Activated naive CD4-positive, alpha-beta T cell treated with anti-CD3 and anti-CD28 coated beads, Interleukin-2, amount 10 ng/mL, durations not matched to agents 7 days and 5 days (primary cell): ENCODE data around the gene ANKLE1.

ENCODE experiments used
- CTCF ChIA-PET: fragments of 350-600 bp; sonication (Branson Sonifier 250); formaldehyde crosslinking; loops from one replicate; lab custom pipeline; 2021; ENCODE audit warnings: antibody characterized with exemption; lab: Charles Lee
- DNase-seq: peaks from one replicate; pipeline ENCODE4 v3.0.0-alpha.2; 2020
- H3K27ac Mint-ChIP-seq: one replicate; pipeline ENCODE4 v1.8.0; 2021; ENCODE audit warnings: mild to moderate bottlenecking, moderate library complexity, mixed read lengths
- H3K27me3 Mint-ChIP-seq: one replicate; pipeline ENCODE4 v1.8.0; 2021; ENCODE audit warnings: mild to moderate bottlenecking, mixed read lengths
- H3K36me3 Mint-ChIP-seq: one replicate; pipeline ENCODE4 v1.8.0; 2021; ENCODE audit warnings: mixed read lengths
- H3K4me1 Mint-ChIP-seq: one replicate; pipeline ENCODE4 v1.8.0; 2021; ENCODE audit warnings: mixed read lengths
- H3K4me3 Mint-ChIP-seq: one replicate; pipeline ENCODE4 v1.8.0; 2021; ENCODE audit warnings: mild to moderate bottlenecking, moderate library complexity, mixed read lengths
- H3K9me3 Mint-ChIP-seq: one replicate; pipeline ENCODE4 v1.8.0; 2021; ENCODE audit warnings: mixed read lengths

Gene ANKLE1

GRCh38 chr19:17311455-17312188, 29.9 kb downstream of the ANKLE1 start:
- Mint-ChIP-seq H3K4me1 (peaks cover 46% of the 10 kb centered on the region), H3K27ac (peak overlapping the region; percentile 65), H3K9me3 (no peaks in the 10 kb centered on the region), H3K36me3 (peaks cover 26% of the 10 kb centered on the region), H3K4me3 (peak overlapping the region; percentile 26), H3K27me3 (no peaks in the 10 kb centered on the region)
- CTCF ChIA-PET: no interaction called here
- no peak for DNase-seq

DNA sequence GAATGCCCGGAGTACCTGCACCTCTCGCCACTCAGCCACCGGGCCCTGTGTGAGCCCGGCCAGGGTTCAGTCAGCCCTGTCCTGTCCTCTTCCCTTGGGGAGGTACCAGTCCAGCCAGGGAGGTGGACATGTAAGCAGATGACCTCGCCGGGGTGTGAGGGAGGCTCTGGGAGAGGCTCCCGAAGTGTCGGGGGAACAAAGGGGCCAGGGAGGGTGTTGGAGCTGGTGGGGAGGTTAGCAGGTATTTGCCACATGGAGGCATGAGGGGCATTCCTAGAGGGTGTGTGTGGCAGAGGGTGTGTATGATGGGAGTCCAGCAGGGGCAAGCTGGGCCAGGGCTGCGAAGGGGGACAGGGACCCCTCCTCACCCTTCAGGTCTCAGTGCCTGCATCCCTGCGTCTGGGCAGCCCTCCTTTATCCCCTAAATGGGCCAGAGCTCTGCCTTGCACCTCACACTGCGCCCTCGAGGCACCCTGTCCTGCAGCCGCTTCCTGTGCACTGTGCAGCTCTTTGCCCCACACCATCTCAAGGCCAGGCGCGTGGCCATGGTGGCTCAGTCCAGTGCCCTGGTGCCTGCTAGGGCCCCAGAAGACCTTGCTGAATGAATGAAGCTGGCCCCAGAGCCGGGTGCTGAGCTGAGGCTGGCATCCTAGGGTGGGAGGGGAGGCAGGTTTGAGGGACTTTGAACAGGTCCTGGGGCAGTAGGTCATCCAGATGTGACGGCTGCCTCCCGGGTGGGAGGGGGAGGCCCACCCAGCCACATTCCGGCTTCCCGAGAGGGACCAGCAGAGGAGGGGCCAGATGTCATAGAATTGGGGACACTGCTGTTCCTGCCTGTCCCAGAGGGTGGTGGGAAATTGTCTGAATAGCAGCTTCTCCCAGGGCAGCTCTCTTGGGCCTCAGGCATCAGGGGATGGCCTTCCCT, 30.8 kb downstream of the ANKLE1 start:
- Mint-ChIP-seq H3K27me3 (no peaks in the 10 kb centered on the region), H3K36me3 (peaks cover 26% of the 10 kb centered on the region), H3K27ac (no peak overlapping the region), H3K4me1 (peaks cover 39% of the 10 kb centered on the region), H3K4me3 (no peak overlapping the region), H3K9me3 (no peaks in the 10 kb centered on the region)
- DNase-seq: no peak
- CTCF ChIA-PET: no interaction called here

DNA sequence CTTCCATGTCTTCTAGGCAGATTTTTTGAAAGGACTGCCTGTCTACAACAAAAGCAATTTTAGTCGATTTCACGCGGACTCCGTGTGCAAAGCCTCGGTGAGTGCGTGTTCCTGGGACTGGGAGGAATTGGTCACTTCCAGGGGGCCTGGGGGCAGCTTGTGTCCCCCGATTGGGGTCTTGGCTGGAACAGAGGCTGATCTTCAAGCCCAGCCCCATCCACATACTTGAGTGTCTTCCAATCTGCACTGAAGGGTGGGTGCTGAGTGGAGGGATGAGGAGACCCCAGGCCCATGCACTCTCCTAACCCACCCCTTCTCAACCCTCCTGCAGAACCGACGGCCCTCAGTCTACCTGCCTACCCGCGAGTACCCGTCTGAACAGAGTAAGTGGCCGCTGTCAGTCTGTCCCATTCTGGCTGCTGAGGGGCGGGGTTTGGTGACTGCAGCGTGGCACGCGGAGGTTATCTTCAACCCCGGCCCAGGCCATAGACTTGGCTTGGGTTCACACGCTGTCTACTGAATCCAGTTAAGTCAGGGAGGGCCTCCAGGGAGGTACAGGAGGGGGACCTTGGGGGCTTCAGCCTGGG, 32.4 kb downstream of the ANKLE1 start:
- CTCF ChIA-PET: no interaction called here
- Mint-ChIP-seq H3K27ac (no peak overlapping the region), H3K4me1 (peaks cover 30% of the 10 kb centered on the region), H3K9me3 (no peaks in the 10 kb centered on the region), H3K4me3 (no peak overlapping the region), H3K36me3 (peaks cover 24% of the 10 kb centered on the region), H3K27me3 (no peaks in the 10 kb centered on the region)
- no peak for DNase-seq

DNA sequence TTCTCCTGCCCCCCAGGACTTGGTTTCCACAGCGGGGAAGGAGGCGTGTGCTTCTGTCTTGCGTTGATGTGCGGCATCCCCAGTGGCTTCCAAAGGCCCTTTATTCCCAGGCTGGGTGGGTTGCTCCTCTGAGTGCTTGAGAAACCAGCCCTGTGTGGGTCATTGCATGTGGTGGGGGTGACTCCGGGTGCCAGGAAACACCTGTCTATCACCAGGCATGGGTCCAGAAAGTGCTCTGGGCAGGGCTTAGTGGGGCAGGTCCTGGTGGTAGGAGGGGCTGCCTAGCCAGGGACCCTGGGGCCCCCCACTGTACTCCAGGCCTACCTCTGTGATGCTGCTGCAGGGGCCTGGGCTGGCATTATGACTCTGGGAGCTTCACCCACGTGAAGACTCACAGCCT, 37.3 kb downstream of the ANKLE1 start:
- no peaks in the 10 kb centered on the region for H3K27me3 Mint-ChIP-seq
- no peak for DNase-seq
- no peak overlapping the region for H3K27ac Mint-ChIP-seq
- peaks cover 33% of the 10 kb centered on the region for H3K36me3 Mint-ChIP-seq
- no peak overlapping the region for H3K4me3 Mint-ChIP-seq
- peaks cover 6% of the 10 kb centered on the region for H3K4me1 Mint-ChIP-seq
- no peaks in the 10 kb centered on the region for H3K9me3 Mint-ChIP-seq
- CTCF ChIA-PET: interaction anchor here (1.2 kb wide), 1 partner anchor 67 kb away, joined by 3 read pairs; no protein-coding TSS in a partner anchor

DNA sequence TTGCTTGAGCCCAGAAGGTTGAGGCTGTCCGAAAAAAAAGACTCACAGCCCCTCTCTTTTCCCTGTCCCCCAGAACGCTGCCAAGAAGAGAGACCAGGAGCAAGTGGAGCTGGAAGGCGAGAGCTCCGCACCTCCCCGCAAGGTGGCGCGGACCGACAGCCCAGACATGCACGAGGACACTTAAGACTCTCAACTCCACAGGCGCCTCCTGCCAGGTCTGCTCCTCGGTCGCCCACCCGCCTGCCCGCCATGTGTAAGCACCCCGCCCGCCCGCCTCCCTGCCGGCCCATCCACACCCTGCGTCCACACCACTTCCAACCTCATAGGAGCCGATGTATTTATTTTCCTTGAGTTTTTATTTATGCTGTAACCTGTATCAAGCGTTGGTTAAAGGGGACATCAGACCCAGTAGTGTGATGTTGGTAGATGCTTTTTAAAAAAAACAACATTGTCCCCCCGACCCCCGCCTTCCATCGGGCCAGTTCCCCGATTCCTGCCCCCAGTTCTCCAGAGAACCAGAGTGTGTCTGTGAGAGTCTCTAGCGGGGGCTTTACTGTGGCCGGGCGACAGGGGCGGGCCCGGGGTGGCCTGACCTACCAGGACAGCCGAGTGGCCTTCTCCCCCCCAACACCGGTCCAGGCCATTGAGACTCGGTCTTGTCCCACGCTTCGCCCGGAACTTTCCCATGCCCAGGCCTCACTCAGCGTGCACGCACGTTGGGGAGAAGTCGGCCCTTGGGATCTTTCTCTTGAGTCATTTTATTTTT, 38.0 kb downstream of the ANKLE1 start:
- H3K27me3 Mint-ChIP-seq: no peaks in the 10 kb centered on the region
- CTCF ChIA-PET: interaction anchor here (1.2 kb wide), 1 partner anchor 66 kb away, joined by 3 read pairs; no protein-coding TSS in a partner anchor
- no peak overlapping the region for H3K4me3 Mint-ChIP-seq
- peaks cover 6% of the 10 kb centered on the region for H3K4me1 Mint-ChIP-seq
- H3K9me3 Mint-ChIP-seq: no peaks in the 10 kb centered on the region
- no peak for DNase-seq
- H3K27ac Mint-ChIP-seq: no peak overlapping the region
- peaks cover 29% of the 10 kb centered on the region for H3K36me3 Mint-ChIP-seq

- DNase-seq: no peak
- CTCF ChIA-PET: no interaction called here
- Mint-ChIP-seq H3K27me3 (no peaks in the 10 kb centered on the region), H3K4me3 (no peak overlapping the region), H3K27ac (no peak overlapping the region), H3K9me3 (no peaks in the 10 kb centered on the region), H3K36me3 (peaks cover 27% of the 10 kb centered on the region), H3K4me1 (peaks cover 6% of the 10 kb centered on the region)
Measured at GRCh38 chr19:17320435-17320834, 38.7 kb downstream of the ANKLE1 start.

DNA sequence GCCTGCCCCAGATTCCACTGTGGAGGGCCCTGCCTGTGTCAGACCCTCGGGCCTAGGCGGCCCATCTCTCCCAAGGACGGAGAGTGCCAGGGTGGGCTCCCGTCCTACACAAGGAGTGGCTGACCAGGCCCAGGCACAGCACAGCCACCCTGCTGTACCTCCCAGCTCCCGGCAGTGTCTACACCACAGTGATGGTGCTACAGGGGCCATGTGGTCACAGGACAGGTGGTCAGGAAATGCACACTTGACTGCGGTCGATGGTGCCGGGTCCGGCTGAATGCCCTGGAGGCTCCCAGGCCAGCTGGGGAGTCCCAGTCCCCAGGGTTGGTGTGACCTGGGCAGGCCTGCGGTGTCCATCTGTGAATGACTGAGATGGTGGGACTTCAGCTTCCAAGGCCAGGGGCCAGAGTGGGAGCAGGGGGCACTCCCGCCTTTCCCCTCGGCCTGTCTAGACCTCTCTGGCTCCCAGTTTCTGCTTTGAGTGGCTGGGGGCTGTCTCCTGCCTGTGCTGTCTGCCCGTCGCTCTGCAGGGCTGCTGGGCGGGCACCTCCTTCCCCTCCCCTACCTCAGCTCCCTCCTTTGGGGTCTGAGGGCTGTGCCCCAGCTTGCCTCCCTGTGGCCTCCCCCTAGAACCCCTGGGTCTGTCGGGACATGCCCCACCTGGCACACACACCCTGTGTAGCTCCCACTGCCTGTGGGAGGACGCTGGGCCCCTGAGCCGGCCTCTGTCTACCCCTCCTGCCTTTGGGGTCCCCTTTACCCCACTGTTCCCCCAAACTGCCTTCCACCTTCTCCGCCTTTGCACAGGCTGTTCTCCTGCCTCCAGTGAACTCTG, 40.2 kb downstream of the ANKLE1 start:
- Mint-ChIP-seq H3K36me3 (peaks cover 20% of the 10 kb centered on the region), H3K4me1 (peaks cover 2% of the 10 kb centered on the region), H3K27ac (no peak overlapping the region), H3K9me3 (no peaks in the 10 kb centered on the region), H3K4me3 (no peak overlapping the region), H3K27me3 (no peaks in the 10 kb centered on the region)
- DNase-seq: no peak
- CTCF ChIA-PET: no interaction called here

DNA sequence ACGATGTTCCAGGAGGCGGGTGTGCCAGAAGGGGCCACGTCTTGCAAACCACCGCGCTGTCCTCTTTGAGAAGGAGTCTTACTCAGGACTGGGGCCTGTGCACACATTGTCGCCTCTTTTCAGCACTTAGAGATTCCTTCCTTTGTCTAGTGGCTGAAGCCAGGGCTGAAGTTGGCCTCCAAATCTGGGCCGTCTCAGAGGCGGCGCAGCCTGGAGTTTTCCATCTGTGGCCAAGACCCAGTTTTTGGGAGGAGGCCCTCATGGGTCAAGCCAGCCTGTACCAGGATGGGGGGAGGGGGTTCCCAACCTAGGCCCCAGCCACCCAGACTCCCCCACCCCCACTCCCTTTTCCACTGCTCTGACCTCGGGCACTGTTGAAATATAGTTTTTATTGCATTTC, 41.2 kb downstream of the ANKLE1 start:
- Mint-ChIP-seq H3K27ac (peak overlapping the region; percentile 74), H3K4me3 (no peak overlapping the region), H3K9me3 (no peaks in the 10 kb centered on the region), H3K27me3 (no peaks in the 10 kb centered on the region), H3K36me3 (peaks cover 20% of the 10 kb centered on the region), H3K4me1 (peaks cover 4% of the 10 kb centered on the region)
- CTCF ChIA-PET: no interaction called here
- no peak for DNase-seq

DNA sequence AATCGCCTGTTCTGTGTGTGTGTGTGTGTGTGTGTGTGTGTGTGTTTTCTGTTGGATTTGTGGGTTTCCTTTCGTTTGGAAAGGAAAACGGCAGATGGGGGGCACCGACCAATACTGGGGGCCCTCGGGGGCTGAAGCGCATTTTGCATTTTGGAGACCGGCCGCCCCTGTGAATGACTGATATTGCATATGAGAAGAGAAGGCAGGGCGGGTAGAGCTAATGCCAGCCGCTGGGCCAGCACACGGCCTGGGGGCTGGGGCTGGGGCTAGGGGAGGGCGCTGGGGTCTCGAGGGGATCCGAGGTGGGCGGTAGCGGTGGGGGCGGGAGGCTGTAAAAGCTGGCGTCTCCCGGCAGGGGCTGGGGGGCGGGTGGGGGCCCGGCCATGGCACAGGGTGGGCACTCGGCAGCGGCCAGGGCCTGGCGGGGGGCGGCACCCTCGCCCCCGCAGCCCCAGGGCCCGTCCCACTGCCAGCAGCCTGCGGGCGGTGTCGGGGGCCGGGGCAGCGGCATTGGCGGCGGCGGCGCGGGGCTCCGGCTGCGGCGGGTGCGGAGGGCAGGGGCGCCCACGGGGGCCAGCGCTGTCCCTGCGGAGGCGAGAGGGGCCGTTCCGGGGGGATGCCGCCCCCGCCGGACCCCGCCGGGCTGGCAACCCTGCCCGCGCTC, 41.7 kb downstream of the ANKLE1 start:
- H3K27me3 Mint-ChIP-seq: peaks cover 3% of the 10 kb centered on the region
- H3K27ac Mint-ChIP-seq: no peak overlapping the region
- DNase-seq: no peak
- H3K4me3 Mint-ChIP-seq: no peak overlapping the region
- H3K4me1 Mint-ChIP-seq: peaks cover 6% of the 10 kb centered on the region
- H3K9me3 Mint-ChIP-seq: no peaks in the 10 kb centered on the region
- peaks cover 20% of the 10 kb centered on the region for H3K36me3 Mint-ChIP-seq
- CTCF ChIA-PET: no interaction called here

GRCh38 chr19:17323964-17324332, 42.2 kb downstream of the ANKLE1 start:
- H3K36me3 Mint-ChIP-seq: peaks cover 20% of the 10 kb centered on the region
- CTCF ChIA-PET: no interaction called here
- no peak overlapping the region for H3K27ac Mint-ChIP-seq
- peaks cover 8% of the 10 kb centered on the region for H3K27me3 Mint-ChIP-seq
- no peaks in the 10 kb centered on the region for H3K9me3 Mint-ChIP-seq
- DNase-seq: peak; percentile 39
- H3K4me3 Mint-ChIP-seq: no peak overlapping the region
- H3K4me1 Mint-ChIP-seq: peaks cover 6% of the 10 kb centered on the region

- Mint-ChIP-seq H3K27me3 (peaks cover 14% of the 10 kb centered on the region), H3K27ac (no peak overlapping the region), H3K4me3 (no peak overlapping the region), H3K4me1 (peaks cover 10% of the 10 kb centered on the region), H3K36me3 (peaks cover 15% of the 10 kb centered on the region), H3K9me3 (no peaks in the 10 kb centered on the region)
- CTCF ChIA-PET: no interaction called here
- no peak for DNase-seq
Measured at GRCh38 chr19:17324357-17325114, 42.8 kb downstream of the ANKLE1 start.

- H3K4me3 Mint-ChIP-seq: no peak overlapping the region
- CTCF ChIA-PET: interaction anchor here (1.1 to 1.8 kb wide), 2 partner anchors 16 to 61 kb away, joined by 3 to 5 read pairs; partner anchors contain the start of gene DDA1
- no peak for DNase-seq
Measured at GRCh38 chr19:17325133-17325532, 43.4 kb downstream of the ANKLE1 start.

More at GRCh38 chr19:17325133-17325532, 43.4 kb downstream of the ANKLE1 start:
- Mint-ChIP-seq H3K36me3 (peaks cover 9% of the 10 kb centered on the region), H3K9me3 (no peaks in the 10 kb centered on the region), H3K27ac (no peak overlapping the region), H3K4me1 (peaks cover 15% of the 10 kb centered on the region), H3K27me3 (peaks cover 20% of the 10 kb centered on the region)
